SJCRH30 (cell line): Measurements from ENCODE around the gene PSG4. TPM values are rescaled to one million over a fixed set of nuclear protein-coding genes. Genes with fewer than 3 reads are reported as not detected.
"Not testable (repeated sequence)": the region's sequence is repeated elsewhere in the genome, so short reads cannot be mapped to it uniquely, and the experiment has no call there.

Source experiments
- DNase-seq, 2 experiments: peaks; one replicate each; pipeline ENCODE4 v3.0.0-alpha.2; 2015 to 2020
- H3K27ac ChIP-seq: fragments of 250-450 bp; sonication (Bioruptor Pico); 2 replicates; pipeline ENCODE4 v1.5.1; 2020; ENCODE audit warnings: mild to moderate bottlenecking, moderate library complexity
- H3K27me3 ChIP-seq: fragments of 250-450 bp; sonication (Bioruptor Pico); 2 replicates; pipeline ENCODE4 v1.5.1; 2020; ENCODE audit warnings: mild to moderate bottlenecking, moderate library complexity
- H3K36me3 ChIP-seq: fragments of 250-450 bp; sonication (Bioruptor Pico); 2 replicates; pipeline ENCODE4 v1.5.1; 2020; ENCODE audit warnings: mild to moderate bottlenecking, moderate library complexity
- H3K4me1 ChIP-seq: fragments of 250-450 bp; sonication (Bioruptor Pico); 2 replicates; pipeline ENCODE4 v1.5.1; 2020; ENCODE audit warnings: mild to moderate bottlenecking, moderate library complexity
- H3K4me3 ChIP-seq: fragments of 250-450 bp; sonication (Bioruptor Pico); 2 replicates; pipeline ENCODE4 v1.5.1; 2020; ENCODE audit warnings: mild to moderate bottlenecking, moderate library complexity
- H3K9me3 ChIP-seq: fragments of 250-450 bp; sonication (Bioruptor Pico); replicated peaks from 2 replicates; pipeline ENCODE4 v1.5.1; 2020; ENCODE audit warnings: mild to moderate bottlenecking, moderate library complexity
- total RNA-seq: library from RNA; depleted of rRNA; stranded (reverse); fragments of >200 nt; shearing (Covaris generic); gene quantifications from 2 replicates; pipeline ENCODE4 v1.2.3, GENCODE V29; 2014; rRNA removed

The PSG4 gene
- total RNA-seq = not detected in 2 replicates

- H3K36me3 ChIP-seq, H3K4me1 ChIP-seq, DNase-seq, H3K4me3 ChIP-seq, H3K27me3 ChIP-seq, H3K27ac ChIP-seq, H3K9me3 ChIP-seq: not testable (repeated sequence)
Observed at GRCh38 chr19:43205471-43206105, at the start of gene PSG4. Gene PSG4 (minus strand): TSS chr19:43205638. CDS start chr19:43205536, 102 bp downstream.

GRCh38 chr19:43251428-43251827 is 46.0 kb upstream of the PSG4 start:
- DNase-seq = not testable (repeated sequence)

GRCh38 chr19:43250296-43250695 is 44.9 kb upstream of the PSG4 start:
- not testable (repeated sequence) for H3K4me3 ChIP-seq, DNase-seq, H3K4me1 ChIP-seq, H3K9me3 ChIP-seq, H3K27me3 ChIP-seq, H3K36me3 ChIP-seq, H3K27ac ChIP-seq

More at GRCh38 chr19:43251428-43251827, 46.0 kb upstream of the PSG4 start:
- H3K4me1 ChIP-seq, H3K27ac ChIP-seq, H3K27me3 ChIP-seq, H3K4me3 ChIP-seq, H3K36me3 ChIP-seq, H3K9me3 ChIP-seq: not testable (repeated sequence)

DNA sequence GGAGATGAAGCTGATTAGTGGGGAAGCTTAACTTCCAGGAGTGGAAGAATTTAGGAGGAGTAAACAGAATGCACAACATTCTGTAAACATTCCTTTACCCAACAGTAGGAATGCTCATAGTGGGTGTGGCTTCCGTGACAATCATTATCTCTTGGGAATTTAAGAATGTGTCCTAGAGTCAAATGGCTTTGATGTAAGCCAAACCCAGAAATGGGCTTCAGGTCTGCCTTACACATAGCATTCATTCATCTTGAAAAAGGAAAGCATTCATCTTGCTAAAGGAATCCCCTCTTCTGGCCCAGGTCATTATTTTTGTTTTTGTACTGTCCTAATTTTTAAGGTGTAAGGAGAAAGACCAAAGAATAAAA is 43.2 kb upstream of the PSG4 start:
- H3K27me3 ChIP-seq, H3K4me3 ChIP-seq, H3K9me3 ChIP-seq, DNase-seq, H3K4me1 ChIP-seq, H3K27ac ChIP-seq, H3K36me3 ChIP-seq: not testable (repeated sequence)

GRCh38 chr19:43247243-43247880 is 41.9 kb upstream of the PSG4 start:
- H3K36me3 ChIP-seq, H3K9me3 ChIP-seq, H3K4me3 ChIP-seq, H3K27me3 ChIP-seq, H3K4me1 ChIP-seq, H3K27ac ChIP-seq, DNase-seq: not testable (repeated sequence)

DNA sequence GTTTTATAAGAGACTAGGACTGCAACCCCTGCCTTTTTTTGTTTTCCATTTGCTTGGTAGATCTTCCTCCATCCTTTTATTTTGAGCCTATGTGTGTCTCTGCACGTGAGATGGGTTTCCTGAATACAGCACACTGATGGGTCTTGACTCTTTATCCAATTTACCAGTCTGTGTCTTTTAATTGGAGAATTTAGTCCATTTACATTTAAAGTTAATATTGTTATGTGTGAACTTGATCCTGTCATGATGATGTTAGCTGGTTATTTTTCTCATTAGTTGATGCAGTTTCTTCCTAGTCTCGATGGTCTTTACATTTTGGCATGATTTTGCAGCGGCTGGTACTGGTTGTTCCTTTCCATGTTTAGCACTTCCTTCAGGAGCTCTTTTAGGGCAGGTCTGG is 40.4 kb upstream of the PSG4 start:
- H3K27ac ChIP-seq, H3K4me3 ChIP-seq, H3K27me3 ChIP-seq, H3K4me1 ChIP-seq, DNase-seq, H3K9me3 ChIP-seq, H3K36me3 ChIP-seq: not testable (repeated sequence)

DNA sequence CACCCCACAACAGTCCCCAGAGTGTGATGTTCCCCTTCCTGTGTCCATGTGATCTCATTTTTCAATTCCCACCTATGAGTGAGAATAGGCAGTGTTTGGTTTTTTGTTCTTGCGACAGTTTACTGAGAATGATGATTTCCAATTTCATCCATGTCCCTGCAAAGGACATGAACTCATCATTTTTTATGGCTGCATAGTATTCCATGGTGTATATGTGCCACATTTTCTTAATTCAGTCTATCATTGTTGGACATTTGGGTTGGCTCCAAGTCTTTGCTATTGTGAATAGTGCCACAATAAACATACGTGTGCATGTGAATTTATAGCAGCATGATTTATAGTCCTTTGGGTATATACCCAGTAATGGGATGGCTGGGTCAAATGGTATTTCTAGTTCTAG is 36.8 kb upstream of the PSG4 start:
- not testable (repeated sequence) for H3K4me3 ChIP-seq, H3K9me3 ChIP-seq, H3K4me1 ChIP-seq, DNase-seq, H3K27me3 ChIP-seq, H3K27ac ChIP-seq, H3K36me3 ChIP-seq

GRCh38 chr19:43238213-43238612 is 32.8 kb upstream of the PSG4 start:
- not testable (repeated sequence) for H3K9me3 ChIP-seq, H3K4me3 ChIP-seq, H3K36me3 ChIP-seq, H3K27me3 ChIP-seq, H3K4me1 ChIP-seq, DNase-seq, H3K27ac ChIP-seq

DNA sequence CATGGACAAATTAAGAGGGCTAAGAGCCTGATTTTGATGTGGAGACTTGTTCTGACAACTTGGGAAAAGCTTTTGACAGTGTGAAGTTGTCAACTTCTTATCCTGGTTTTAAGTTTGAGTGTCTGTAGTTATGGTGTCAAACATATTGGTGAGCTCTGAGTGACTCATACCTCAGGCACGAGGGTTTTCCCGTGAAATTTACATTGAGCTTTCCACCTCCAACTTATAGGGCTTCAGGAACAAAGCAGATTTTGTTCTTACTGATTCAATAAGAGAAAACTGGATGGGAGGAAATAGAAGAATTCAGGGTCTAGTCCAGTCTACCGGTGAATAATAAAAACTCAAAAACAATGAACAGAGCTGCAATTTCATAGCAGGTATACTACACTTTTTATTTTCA is 30.2 kb upstream of the PSG4 start:
- H3K27ac ChIP-seq, H3K9me3 ChIP-seq, H3K4me3 ChIP-seq, H3K4me1 ChIP-seq, H3K27me3 ChIP-seq, DNase-seq, H3K36me3 ChIP-seq: not testable (repeated sequence)

DNA sequence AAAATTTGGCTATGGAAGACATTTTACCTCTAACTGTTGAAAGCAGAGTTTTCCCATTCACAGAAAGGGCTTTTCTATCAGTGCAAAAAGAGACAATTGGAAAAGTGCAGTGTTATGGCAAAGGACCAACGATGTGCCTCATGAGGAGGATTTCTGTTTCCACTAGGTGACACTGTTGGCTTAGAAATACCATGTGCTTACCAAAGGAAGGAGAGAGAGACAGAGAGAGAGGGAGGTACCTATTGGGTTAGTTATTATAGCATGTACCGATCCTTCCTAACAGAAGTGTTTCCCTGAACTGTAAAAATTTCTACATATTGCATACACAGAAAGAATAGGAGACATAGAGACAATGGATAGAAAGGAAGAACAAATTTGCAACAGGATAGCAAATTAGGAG is 23.9 kb upstream of the PSG4 start:
- Histone ChIP-seq H3K9me3 (no peaks in the 10 kb centered on the region), H3K36me3 (no peaks in the 10 kb centered on the region), H3K27me3 (no peaks in the 10 kb centered on the region), H3K27ac (no peak overlapping the region), H3K4me3 (no peak overlapping the region), H3K4me1 (no peaks in the 10 kb centered on the region)
- DNase-seq = peak in 1 of 2 experiments; percentile 9

DNA sequence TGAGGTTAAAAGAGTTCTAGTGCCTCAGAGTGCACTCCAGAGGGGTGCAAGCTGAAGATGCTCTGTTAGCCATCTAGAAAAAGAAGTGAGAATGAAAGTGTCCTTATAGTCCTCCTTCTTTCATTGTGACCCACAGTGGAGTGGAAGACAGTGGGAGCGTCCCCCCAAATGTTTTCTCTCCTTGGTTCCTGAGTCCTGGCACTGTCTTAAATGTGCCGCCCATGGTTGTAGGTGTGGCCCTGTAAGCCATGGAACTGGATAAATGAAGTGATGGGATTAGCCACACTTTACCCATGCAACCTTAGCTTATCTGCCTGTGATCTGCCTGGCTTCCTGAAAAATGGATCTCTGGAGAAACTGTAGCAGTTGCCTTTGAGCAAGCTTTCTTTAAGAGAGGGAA is 23.3 kb upstream of the PSG4 start:
- H3K4me1 ChIP-seq, H3K9me3 ChIP-seq, H3K4me3 ChIP-seq, H3K27ac ChIP-seq, H3K36me3 ChIP-seq, DNase-seq, H3K27me3 ChIP-seq: not testable (repeated sequence)

DNA sequence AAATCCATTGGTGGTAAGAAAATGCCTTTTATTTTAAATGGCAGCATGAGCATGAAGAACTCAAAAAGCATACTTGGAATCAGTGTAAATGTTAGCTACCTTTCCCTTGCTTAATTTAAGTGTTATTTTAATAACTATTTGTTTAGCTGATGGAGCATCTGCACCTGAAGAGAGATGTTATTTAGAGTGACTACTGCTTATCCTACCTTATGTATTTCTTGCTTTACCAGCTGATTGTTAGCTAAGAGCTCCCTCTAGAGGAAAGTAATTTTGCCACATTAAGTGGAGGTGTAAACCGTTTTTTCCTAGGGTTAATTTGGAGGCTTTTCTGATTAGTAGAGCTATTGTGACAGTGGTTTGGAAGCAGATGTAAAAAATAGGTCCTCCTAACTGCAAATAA is 21.5 kb upstream of the PSG4 start:
- not testable (repeated sequence) for H3K9me3 ChIP-seq, H3K27ac ChIP-seq, DNase-seq, H3K4me3 ChIP-seq, H3K27me3 ChIP-seq, H3K4me1 ChIP-seq, H3K36me3 ChIP-seq

DNA sequence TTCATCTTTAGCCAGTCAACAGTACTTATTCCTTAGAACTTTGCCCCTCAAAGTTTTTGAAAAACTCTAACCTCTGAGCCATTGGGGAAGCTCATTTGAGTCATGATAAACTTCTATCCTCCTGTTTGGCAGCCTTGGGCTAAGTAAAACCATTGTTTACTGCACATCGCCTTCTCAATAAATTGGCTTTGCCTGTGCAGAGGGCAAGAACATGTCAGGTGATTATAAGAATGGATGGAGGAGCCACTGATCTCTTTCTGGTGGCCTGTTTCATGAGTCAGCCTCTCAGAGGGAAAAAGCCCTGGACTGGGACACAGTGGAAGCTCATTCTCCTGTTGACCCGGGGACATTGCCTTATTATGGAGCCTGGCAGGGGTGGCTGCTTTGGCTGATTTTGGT is 19.4 kb upstream of the PSG4 start:
- Histone ChIP-seq H3K4me1 (no peaks in the 10 kb centered on the region), H3K27me3 (no peaks in the 10 kb centered on the region), H3K27ac (no peak overlapping the region), H3K36me3 (no peaks in the 10 kb centered on the region), H3K9me3 (no peaks in the 10 kb centered on the region), H3K4me3 (no peak overlapping the region)
- no peak for DNase-seq

GRCh38 chr19:43224201-43224854 is 18.9 kb upstream of the PSG4 start:
- not testable (repeated sequence) for H3K27me3 ChIP-seq, H3K4me1 ChIP-seq, H3K36me3 ChIP-seq, H3K4me3 ChIP-seq, DNase-seq, H3K9me3 ChIP-seq, H3K27ac ChIP-seq

GRCh38 chr19:43221891-43222290 is 16.5 kb upstream of the PSG4 start:
- not testable (repeated sequence) for H3K27ac ChIP-seq, H3K4me3 ChIP-seq, DNase-seq, H3K4me1 ChIP-seq, H3K36me3 ChIP-seq, H3K27me3 ChIP-seq, H3K9me3 ChIP-seq

DNA sequence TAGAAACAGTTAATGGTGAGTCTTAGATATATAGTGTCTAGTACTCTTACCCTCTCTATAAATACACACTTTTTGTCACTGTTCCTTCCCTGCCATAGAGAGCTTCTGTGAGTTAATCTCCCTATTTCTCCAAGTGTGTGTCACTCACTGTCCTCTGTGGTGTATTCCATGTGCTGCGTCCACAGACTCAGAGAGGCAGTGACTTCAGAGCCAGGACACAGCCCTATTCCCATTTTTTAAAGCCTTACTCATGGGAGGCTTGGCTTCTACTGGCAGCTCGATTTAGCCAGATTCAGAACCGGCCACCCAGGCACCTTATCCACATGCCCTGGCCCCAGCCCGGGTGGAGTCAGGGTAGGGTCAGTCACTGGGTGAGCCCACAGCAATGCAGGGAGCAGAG is 13.7 kb upstream of the PSG4 start:
- H3K9me3 ChIP-seq, H3K4me1 ChIP-seq, H3K27me3 ChIP-seq, H3K36me3 ChIP-seq, H3K4me3 ChIP-seq, DNase-seq, H3K27ac ChIP-seq: not testable (repeated sequence)
